GM21447 (cell line): ENCODE data around the gene MRPS7.
A peak's percentile ranks its signal among the peaks of the same experiment; 100 is the strongest.

Experiments used
- ATAC-seq: cut with Tn5 transposase; IDR thresholded peaks from one replicate; pipeline ENCODE4 v1.9.1; 2021; ENCODE audit not compliant: unreplicated experiment

MRPS7 gene

GRCh38 chr17:75261336-75262111 is at the start of gene MRPS7, which contains the start of gene GGA3:
TSS of gene MRPS7 (plus strand) at chr17:75261879. CDS start at chr17:75261901, 22 bp downstream.
TSS of gene GGA3 (minus strand) at chr17:75261606. CDS start at chr17:75261587, 19 bp downstream.
- ATAC-seq, result peak; percentile 86

DNA sequence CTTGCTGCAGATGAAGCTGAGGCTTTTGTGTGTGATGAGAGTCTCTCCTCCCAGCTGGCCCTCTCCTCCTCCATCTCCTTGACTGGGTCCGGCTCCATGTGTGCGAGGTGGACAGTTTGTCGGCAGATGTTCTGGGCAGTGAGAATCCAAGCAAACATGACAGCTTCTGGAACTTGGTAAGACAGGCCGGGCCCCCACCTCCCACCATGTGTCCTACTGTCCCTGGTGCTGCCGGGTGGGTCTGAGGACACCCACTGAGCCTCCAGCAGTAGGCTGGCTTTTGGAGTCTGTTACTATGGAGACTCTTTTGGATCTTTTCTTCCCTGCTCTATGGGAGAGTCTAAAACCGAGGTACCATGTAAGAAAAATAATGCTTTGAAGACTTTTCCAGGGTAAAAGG is 43.5 kb upstream of the MRPS7 start:
- ATAC-seq, result no peak

DNA sequence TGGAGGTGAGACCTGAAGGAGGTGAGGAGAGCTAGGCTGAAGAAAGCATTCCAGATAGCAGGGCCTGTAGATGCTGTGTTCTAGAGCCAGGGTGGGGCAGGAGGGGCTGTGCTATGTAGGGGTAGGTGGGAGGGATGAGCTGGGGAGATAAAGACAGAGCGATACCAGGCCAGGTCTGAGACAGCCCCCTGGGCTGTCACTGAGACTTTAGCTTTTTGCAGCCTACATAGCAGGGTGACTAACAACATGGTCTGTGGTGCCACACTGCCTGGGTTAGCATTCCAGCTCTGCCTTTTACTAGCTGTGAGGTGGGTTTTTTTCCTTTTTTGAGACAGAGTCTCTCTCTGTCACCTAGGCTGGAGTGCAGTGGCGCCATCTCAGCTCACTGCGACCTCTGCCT is 41.9 kb upstream of the MRPS7 start:
- ATAC-seq, result no peak

DNA sequence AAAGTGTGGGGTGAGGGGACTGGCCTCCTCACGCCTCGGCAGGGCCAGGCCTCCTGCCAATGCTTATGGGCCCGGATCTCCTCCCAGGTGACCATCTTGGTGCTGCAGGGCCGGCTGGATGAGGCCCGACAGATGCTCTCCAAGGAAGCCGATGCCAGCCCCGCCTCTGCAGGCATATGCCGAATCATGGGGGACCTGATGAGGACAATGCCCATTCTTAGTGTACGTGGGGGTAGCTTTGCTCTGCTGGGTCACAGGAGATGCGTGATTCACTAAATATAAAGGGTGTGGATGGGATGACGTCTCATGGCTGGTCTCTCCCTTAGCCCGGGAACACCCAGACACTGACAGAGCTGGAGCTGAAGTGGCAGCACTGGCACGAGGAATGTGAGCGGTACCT is 36.7 kb upstream of the MRPS7 start:
- ATAC-seq, result no peak

- no peak for ATAC-seq
These were observed 34.0 kb upstream of the MRPS7 start for GRCh38 chr17:75227729-75228128.

DNA sequence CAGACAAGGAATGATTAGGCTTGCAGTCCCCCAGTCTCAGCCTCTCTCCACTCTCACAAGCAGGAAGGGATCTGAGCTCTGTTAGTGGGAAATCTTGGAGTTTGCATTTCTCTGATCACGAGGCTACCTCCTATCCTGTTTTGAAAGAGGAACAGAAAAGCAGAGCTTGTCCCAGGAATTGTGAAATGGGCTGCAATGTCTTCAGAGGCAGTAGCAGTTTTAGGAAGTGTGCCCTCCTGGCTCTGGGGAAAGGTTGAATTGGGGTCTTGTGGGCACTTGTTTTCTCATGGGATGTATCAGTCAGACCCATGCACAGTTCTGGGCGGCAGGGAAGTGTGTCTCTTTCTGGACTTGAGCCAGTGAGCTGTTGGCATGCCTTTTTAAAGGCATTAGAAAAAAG is 33.4 kb upstream of the MRPS7 start:
- no peak for ATAC-seq

GRCh38 chr17:75228847-75229246 is 32.8 kb upstream of the MRPS7 start:
- ATAC-seq, result no peak

- no peak for ATAC-seq
These were observed 30.6 kb upstream of the MRPS7 start for GRCh38 chr17:75231071-75231470.

DNA sequence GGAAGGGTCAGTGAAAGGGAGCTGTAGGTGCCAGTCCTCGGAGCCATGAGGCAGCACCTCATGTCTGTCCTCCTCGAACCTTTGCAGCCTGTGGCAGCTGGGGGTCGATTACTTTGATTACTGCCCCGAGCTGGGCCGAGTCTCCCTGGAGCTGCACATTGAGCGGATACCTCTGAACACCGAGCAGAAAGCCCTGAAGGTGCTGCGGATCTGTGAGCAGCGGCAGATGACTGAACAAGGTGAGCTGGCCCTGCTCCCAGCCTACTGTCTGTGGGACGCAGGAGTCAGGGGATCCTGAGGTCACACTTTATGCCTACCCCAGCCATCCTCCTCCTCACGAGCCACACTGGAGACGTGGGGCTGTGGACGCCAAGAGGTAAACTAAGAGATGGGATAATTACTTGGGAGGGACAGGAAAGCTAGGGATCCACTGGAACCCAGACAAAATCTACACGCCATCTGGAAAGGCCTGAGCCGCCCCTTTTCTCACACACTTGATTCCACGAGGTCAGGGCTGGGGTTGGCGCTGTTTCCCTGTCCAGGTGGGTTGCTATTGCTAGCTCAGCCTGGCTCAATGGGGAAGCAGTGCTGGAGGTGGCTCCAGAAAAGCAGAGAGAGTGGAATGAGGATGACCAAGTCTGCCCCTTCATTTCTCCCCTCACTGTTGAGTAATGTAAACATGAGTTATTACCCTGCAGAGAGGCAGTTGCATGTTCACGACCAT is 29.8 kb upstream of the MRPS7 start:
- no peak for ATAC-seq

DNA sequence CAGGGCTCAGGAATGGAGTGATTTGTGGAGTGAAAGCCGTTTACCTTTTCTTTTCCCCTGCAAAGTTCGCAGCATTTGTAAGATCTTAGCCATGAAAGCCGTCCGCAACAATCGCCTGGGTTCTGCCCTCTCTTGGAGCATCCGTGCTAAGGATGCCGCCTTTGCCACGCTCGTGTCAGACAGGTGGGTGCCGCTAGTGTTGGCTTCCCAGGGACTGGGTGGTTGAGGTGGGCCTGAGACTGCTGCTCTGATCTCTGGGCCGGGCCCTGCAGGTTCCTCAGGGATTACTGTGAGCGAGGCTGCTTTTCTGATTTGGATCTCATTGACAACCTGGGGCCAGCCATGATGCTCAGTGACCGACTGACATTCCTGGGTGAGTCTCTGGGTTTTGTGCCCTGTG is 28.9 kb upstream of the MRPS7 start:
- ATAC-seq, result no peak

- no peak for ATAC-seq
These were observed 24.3 kb upstream of the MRPS7 start for GRCh38 chr17:75237100-75238014.

DNA sequence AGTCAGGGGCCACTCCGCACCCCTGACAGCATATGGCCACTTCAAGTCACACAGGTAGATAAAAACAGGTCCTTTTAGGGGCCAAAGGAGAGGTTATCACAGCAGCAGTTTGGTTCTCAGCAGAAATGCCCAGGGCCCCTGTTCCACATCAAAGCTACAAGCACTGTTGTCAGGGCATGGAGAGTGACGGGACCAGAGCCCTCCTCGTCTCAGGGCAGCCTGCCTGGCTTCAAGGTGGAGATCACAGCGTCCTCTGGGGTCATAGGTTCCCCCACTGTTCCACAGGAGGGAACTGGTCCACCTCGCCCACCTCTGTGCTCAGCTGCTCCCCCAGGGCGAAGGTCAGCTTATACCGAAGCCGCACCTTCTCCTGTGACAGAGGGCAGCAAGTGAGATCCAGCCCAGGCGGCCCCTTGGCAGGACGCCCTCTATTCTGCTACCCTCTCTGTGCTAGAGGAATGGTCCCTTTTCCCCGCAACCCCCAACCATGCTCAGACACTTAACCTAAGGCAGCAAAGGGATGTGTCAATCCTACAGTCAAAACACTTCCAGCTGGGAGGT is 23.6 kb upstream of the MRPS7 start:
- no peak for ATAC-seq

DNA sequence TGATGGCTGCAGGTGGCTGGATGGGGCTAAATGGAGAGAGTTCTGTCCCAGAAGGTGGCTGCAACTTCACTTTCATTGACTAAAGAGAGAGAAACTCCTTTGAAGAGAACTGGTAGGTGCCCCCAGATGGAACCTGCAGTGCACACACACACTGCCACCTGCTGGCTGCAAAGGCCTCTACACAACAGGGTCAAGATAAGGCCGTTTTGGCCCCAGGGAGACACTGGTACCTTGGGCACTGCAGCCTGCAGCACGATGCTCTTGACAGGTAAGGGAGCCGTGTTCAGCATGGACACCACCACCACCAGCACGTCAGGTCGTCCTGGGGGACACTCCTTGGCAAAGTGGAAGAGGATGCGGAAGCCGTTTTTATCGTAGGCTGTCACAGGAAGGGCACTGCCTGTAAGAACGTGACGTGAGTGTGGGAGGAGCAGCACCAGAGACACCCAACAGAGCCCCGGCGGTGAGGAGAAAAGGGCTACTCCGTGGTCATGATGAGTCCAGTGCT is 22.9 kb upstream of the MRPS7 start:
- no peak for ATAC-seq

GRCh38 chr17:75239214-75239613 is 22.5 kb upstream of the MRPS7 start:
- ATAC-seq, result no peak

GRCh38 chr17:75239778-75240393 is 21.8 kb upstream of the MRPS7 start:
- no peak for ATAC-seq

- no peak for ATAC-seq
These were observed 21.1 kb upstream of the MRPS7 start for GRCh38 chr17:75240394-75241142.

DNA sequence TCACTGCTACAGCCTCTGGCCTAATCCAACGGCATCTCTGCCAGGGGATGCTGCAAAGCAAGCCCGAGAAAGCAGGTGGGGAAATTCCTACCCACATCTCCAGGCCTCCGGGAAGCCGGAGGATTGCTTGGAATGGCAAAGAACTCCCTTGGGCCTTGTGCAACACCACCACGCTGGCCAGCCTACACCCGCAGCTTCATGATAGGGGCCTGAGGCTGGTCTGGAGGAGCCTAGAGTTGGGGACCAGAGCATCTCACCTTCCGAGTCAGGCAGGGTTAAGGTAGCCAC is 20.6 kb upstream of the MRPS7 start:
- ATAC-seq, result no peak

DNA sequence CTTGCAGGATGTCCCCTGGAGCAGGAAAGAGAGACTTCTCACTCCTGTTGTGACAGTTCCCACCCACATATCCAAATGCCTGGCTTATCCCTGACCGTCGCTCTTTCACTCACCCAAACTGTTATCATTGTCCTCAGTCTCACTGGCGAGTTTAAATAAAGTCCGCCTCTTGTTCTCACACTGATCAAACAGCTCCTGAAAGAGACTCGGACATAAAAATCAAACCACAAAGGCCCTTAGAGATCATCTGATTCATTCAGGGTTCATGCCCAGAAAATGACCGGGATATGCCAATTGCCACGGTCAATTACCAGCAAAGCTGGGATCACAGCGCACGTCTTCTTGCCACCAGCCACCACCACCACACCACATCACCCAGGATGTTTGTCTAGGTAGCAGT is 20.2 kb upstream of the MRPS7 start:
- no peak for ATAC-seq

- ATAC-seq, result no peak
These were observed 19.7 kb upstream of the MRPS7 start for GRCh38 chr17:75241996-75242460.
